LoVo (cell line): ENCODE data around the gene SYNPO2.

Source experiments
- DNase-seq: peaks from one replicate; pipeline ENCODE4 v3.0.0-alpha.2; 2016; ENCODE audit warnings: low spot score

SYNPO2 gene

DNA sequence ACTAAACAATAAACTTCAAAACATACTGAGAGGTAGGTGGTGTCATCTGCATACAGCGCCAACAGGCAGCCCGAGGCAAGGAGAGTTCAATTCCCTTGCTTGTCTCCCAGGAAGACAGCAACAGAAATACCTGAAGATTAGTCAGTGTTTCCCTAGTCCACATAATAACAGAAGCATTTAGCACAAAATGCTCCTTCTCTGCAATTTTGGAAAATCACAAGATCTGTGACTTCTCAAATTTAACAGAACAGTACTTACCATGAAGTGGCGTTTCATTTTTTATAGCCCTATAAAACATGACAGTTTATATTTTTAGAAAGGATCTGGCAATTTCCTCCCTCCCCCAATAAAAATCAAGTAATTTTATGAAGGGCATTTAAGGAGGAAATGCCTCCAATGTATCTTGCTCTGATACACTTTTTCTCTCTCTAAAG, 179.9 kb downstream of the SYNPO2 start:
- DNase-seq = peak; percentile 25

- DNase-seq = no peak
Measured at GRCh38 chr4:119070301-119070700, 181.6 kb downstream of the SYNPO2 start.

GRCh38 chr4:119080721-119081541, 192.3 kb downstream of the SYNPO2 start:
- peak; percentile 80 for DNase-seq

DNA sequence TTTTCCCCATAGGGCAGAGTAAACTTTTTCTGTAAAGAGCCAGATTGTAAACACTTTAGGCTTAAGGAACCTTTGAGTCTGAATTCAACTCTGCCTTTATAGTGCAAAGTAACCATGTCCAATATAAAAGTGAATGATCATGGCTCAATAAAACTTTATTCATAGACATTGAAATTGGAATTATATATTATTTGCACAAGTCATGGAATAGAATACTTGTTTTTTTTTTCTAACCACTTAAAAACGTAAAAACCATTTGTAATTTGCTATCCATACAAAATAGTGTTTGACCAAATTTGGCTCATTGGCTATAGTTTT, 192.8 kb downstream of the SYNPO2 start:
- no peak for DNase-seq

DNA sequence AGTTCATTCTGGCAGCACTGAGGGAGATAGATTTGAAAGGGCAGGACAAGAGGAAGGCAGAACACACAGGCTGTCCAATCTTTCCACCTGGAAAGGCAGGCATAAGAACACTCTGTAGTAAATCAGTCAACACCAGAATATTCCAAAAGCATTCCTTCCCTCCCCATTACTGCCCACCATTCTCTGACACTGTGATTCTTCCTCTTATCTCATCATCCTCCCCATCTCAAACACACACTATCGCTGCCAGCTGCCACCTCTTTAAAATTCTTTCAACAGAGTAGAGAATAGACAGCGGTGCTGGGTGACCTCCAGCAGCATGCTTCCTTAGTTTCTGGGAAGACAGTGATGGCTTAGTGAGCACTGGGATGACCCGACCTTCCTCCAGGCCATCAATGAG, 193.3 kb downstream of the SYNPO2 start:
- no peak for DNase-seq

GRCh38 chr4:119082661-119083060, 194.0 kb downstream of the SYNPO2 start:
- no peak for DNase-seq

- no peak for DNase-seq
Measured at GRCh38 chr4:119084513-119084912, 195.9 kb downstream of the SYNPO2 start.

- DNase-seq = no peak
Measured at GRCh38 chr4:119087121-119087520, 198.5 kb downstream of the SYNPO2 start.

GRCh38 chr4:119087656-119088055, 199.0 kb downstream of the SYNPO2 start:
- no peak for DNase-seq

- peak; percentile 24 for DNase-seq
Measured at GRCh38 chr4:119093042-119093827, 204.6 kb downstream of the SYNPO2 start.

DNA sequence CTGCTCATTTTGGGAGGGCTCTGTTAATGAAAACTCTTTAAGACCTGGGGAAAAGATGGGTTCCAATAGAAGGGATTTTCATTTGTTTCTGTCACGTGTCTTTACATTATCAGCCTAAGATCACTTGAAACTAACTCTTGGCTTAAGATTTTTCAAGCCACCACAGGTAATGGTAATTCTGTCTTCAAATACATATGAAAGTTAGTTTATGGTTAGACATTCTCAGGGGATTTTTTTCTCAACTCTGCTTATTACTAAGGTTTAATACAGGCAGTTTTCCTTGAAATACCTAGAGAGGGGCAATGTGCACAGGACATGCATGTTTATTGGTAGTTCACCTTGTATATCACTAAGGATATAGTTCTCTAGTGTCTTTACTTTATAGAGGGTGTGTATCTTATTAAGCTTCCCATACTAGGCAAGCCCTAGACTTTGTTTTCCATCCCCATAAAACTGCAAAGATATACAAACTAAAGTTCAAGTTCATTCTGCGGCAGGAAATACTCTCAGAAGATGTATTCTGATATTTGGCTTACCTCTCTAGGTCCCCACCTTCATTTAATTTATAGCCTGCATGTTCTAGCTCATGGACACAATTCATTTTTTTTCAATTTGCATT, 208.7 kb downstream of the SYNPO2 start:
- peak; percentile 29 for DNase-seq

DNA sequence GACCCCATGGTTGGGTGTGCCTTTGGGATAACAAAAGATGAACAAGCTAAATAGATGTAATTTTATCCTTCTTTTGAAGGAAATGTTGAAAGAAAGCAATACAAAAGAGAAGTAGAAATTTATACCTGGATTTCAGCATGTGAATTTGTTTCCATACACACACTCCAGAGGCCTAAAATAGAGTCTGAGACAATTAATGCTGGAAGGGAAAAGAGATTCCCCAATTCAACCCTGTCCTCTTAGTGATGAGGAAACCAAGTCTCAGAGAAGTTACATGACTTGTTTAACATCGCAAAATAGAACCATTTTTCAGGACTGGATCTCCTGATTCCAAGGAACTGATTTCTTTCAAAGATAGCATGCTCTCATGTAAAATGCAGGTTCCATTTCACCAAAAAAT, 209.7 kb downstream of the SYNPO2 start:
- no peak for DNase-seq

- DNase-seq = no peak
Measured at GRCh38 chr4:119099227-119099810, 210.7 kb downstream of the SYNPO2 start.

DNA sequence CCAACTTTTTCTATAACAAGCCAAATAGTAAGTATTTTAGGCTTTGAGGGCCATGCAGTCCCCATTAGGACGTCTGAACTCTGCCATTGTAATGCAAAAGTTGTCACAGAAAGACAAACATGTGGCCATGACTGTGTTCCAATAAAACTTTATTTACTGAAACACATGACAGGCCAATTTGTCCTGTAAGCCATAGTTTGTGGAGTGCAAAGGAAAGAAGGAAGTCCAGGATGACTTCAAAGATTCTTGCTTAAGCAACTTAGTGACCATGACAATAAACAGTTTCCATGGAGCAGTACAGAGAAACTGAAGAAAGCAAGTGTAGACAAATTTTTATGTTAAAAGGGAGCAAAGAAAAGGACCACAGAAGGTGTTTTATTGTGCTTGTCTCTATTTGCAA, 212.0 kb downstream of the SYNPO2 start:
- no peak for DNase-seq

- peak; percentile 86 for DNase-seq
Measured at GRCh38 chr4:119103263-119103662, 214.6 kb downstream of the SYNPO2 start.

GRCh38 chr4:119104644-119105273, 216.1 kb downstream of the SYNPO2 start:
- no peak for DNase-seq

DNA sequence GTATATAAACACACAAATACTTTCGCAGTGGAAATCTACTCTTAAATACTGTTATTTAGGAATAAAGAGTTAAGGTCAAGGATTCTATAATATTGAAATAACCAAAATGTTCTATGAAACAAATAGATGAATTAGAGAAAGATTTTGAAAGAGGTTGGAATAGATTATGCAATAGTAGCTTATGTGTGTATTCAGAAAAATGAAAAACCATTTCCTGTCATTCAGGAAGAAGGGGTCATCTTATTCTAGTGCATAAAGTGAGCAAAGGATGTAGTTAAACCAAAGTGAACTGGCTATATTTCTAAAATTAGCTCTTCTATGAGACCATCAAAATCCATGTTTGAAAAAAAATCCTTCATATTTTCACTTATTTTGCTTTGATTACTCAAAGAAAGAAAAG, 217.0 kb downstream of the SYNPO2 start:
- no peak for DNase-seq

DNA sequence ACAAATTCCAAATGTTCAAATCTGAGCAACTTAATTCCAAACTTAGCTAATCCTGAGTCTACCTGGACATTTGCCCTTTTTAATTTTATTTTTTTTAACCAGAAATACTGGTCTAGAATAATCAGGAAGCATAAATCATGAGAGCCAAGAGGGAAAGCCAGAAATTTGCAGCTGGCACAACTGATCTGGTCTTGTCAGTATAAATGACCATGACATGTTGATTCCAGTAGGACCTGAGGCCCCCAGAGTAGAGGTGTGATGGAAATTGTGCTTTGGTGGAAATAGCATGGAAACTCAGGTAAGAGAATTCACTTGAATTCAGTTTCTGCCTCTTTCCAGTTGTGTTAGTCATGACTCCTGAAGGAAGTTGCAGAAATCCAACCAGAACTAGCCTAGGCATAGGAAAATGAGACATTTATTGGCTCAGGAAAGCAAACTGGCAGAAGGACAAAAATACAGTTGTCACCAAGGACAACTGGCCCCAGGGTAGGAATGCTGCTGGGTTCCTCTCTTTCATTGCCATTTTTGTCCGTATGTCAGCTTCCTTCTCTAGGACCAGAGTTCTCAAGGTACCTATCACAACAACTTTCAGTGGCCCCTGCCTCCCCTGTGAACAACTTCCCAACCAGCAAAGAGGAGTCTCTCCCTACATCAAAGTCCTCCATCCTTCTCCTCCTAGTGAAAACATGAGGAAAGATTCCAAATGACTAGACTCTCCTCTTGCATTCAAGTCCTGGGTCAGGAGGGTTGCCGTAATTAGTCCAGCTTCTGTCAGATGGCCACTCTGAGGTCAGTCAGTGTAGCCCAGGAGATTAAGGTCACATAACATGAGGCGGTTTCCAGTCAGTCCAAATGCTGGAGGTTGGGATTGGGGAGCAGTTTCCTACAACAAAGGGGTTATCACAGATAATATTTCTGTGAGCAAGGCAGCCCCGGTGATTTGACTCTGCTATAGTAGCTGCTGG, 217.7 kb downstream of the SYNPO2 start:
- no peak for DNase-seq

GRCh38 chr4:119110121-119110520, 221.5 kb downstream of the SYNPO2 start:
- DNase-seq = no peak
